Kidney glomerular epithelial cell (primary cell): ENCODE measurements around the gene SLC25A22.

ENCODE experiments used
- DNase-seq: peaks from one replicate; lab custom pipeline; 2025; lab: John Stamatoyannopoulos, UW

Gene SLC25A22

GRCh38 chr11:771617-772204 is 26.4 kb downstream of the SLC25A22 start:
- DNase-seq, result no peak

- no peak for DNase-seq
Observed at GRCh38 chr11:770642-771616, 27.2 kb downstream of the SLC25A22 start.

- DNase-seq, result no peak
Observed at GRCh38 chr11:769887-770641, 28.0 kb downstream of the SLC25A22 start.

GRCh38 chr11:767238-767637 is 30.8 kb downstream of the SLC25A22 start:
- DNase-seq, result no peak

- no peak for DNase-seq
Observed at GRCh38 chr11:766936-767210, 31.2 kb downstream of the SLC25A22 start.

GRCh38 chr11:766106-766935 is 31.8 kb downstream of the SLC25A22 start:
- no peak for DNase-seq

- DNase-seq, result no peak
Observed at GRCh38 chr11:765802-766091, 32.3 kb downstream of the SLC25A22 start.

GRCh38 chr11:765025-765801 is 32.9 kb downstream of the SLC25A22 start:
- peak; percentile 30 for DNase-seq

- DNase-seq, result no peak
Observed at GRCh38 chr11:764322-765024, 33.6 kb downstream of the SLC25A22 start.

GRCh38 chr11:763549-764321 is 34.3 kb downstream of the SLC25A22 start:
- DNase-seq, result no peak

- DNase-seq, result no peak
Observed at GRCh38 chr11:763073-763463, 35.0 kb downstream of the SLC25A22 start.

GRCh38 chr11:762421-763072 is 35.5 kb downstream of the SLC25A22 start:
- DNase-seq, result peak; percentile 27

GRCh38 chr11:761526-762108 is 36.5 kb downstream of the SLC25A22 start:
- no peak for DNase-seq

- no peak for DNase-seq
Observed at GRCh38 chr11:760236-760635, 37.8 kb downstream of the SLC25A22 start.

- DNase-seq, result no peak
Observed at GRCh38 chr11:749731-750130, 48.4 kb downstream of the SLC25A22 start.

- DNase-seq, result no peak
Observed at GRCh38 chr11:748007-748359, 50.1 kb downstream of the SLC25A22 start.

- DNase-seq, result peak; percentile 86
Observed at GRCh38 chr11:747158-748006, 50.7 kb downstream of the SLC25A22 start, which contains the start of gene TALDO1. TSS of gene TALDO1 (plus strand) at chr11:747464. CDS start at chr11:747482, 18 bp downstream.
